Hematopoietic multipotent progenitor cell treated with erythropoietin and hydrocortisone succinate and interleukin-3 and kit ligand, for 15 days (in vitro differentiated cells): ENCODE data around the gene MRTFB.

Source experiments
- DNase-seq: peaks from one replicate; pipeline ENCODE4 v3.0.0-alpha.2; 2015; ENCODE audit warnings: low spot score

MRTFB gene

DNA sequence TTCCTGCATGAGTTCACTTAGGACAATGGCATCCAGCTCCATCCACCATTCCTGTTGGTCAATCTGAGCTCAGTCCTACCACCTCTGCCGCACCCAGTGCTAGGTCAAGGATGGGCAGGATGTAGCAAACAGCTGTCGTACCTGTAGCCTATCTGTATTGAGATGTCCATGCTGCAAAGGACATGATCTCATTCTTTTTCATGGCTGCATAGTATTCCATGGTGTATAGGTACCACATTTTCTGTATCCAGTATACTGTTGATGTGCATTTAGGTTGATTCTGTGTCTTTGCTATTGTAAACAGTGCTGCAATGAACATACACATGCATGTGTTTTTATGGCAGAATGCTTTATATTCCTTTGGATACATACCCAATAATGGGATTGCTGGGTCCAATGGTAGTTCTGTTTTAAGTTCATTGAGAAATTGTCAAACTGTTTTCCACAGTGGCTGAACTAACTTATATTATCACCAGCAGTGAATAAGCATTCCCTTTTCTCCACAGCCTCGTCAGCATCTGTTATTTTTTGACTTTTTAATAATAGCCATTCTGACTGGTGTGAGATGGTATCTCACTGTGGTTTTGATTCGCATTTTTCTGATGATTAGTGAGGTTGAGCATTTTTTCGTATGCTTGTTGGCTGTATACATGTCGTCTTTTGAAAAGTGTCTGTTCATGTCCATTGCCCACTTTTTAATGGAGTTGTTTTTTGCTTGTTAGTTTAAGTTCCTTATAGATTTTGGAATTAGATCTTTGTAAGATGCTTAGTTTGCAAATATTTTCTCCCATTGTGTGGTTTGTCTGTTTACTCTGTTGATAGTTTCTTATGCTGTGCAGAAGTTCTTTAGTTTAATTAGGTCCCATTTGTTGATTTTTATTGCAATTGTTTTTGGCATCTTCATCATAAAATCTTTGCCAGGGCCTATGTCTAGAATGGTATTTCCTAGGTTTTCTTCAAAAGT, 7.2 kb upstream of the MRTFB start:
- DNase-seq = no peak

DNA sequence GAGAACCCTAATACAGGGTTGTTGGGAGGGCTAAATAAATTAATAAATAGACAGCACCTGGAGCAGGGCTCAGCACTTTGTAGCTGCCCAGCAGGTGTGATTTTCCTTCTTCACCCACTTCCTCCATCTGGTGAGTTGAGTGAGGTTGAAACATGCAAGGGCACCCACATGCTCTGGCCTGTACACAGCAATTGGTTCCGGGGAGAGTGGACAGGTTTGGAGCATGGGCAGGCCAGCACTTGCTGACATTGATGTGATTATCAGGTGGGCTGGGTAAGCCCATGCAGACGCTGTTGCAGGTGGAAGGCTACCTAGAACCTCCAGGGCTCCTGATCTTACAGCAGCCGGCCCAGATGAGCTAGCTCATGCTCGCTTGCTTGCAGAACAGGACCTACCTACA, 1.3 kb upstream of the MRTFB start:
- no peak for DNase-seq

DNA sequence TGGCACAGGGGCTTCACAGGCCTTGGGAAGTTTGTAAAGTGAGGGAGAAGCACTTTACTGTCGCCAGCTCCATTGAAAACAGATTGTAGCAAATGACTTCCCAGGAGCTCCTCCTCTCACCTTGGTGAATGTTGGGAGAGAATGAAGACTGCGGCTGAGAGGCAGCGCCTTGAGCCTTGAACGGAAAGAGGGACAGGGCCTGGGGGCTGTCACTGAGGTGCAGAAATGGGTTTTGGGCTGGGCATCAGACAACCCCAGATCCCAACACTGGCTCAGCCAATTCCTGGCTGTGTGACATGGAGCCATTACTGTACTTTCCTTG, 603 bp upstream of the MRTFB start:
- DNase-seq = no peak

DNA sequence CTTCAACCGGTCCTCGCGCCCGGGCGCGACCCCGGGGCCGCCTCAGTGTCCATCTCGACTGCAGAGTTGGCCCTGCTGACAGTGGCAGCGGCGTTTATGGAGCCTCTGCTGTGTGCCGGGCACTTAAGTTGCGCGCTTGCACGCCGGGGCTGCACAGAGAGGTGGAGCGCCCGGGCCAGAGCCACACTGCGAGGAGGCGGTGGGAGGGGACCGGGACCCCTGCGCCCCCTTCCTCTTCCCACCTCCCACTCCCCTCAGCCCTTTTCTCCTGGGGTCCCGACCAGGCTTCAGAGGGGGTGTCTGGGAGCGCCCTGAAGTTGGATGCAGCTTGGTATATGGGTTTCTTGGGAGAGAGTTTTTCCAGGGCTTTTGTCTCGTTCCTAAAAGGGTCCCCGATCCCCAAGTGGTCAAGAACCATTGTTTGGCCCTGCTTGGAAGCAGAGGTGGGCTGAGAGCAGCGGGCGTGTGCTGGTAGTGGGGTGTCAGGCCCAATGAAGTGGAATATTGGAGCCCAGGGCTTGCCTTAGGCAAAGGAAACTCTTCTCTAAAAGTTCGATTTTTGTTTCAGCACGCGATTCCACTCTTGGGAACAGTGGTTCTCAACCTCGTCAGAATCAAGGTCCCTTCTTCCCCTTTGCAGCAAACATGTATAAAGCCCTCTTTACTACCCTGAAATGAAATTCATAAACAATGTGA, 605 bp downstream of the MRTFB start:
- DNase-seq = no peak

DNA sequence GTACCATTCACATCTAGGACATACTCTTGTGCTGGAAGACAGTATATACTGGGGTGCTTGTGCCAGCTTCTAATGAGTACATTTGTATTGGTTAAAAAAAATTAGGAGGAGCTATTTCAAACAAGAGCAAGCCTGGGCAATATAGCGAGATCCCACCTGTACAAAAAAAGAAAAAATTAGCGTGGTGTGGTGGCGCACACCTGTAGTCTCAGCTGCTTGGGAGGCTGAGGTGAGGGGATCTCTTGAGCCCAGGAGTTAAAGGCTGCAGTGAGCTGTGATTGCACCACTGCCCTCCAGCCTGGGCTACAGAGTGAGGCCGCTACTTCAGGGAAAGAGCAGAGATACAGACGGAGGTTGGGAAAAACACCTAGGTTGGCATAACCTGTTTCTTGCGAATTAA, 1.2 kb downstream of the MRTFB start:
- DNase-seq = no peak

DNA sequence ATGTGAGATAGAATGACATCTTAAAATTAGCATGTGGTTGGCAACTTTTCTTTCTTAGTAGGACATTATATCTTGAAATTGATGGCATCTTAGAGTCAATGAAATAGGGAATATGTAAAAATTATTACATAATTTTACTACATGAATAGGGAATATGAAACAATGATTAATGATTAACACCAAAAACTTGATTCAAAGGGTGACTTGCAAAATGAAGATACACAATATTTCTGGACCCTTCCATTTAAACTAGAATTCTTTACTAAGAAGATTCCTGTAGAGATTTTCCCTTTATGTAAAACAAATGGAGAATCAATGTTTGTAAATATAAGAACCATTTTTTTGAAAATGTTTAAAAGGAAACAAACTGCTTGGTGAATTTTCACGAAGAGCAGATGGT, 3.4 kb downstream of the MRTFB start:
- no peak for DNase-seq

DNA sequence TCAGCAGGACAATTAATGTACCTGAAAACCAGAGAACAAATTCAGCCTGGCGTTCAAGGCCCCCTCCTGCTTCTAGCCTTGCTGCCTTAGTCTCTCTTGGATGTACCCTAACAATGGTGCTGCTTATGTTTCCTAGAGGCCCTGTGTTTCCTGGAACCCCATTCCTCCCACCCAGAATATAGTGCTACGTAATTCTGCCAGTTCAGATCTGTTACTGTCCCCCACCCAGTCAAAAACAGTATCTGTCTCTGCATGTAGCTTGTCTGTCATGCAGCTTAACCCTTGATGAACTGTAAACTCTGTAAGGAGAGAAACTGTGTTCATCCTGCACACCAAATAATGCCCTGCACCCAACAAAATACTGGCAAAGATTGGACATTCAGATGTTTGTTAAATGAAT, 6.8 kb downstream of the MRTFB start:
- peak; percentile 62 for DNase-seq

DNA sequence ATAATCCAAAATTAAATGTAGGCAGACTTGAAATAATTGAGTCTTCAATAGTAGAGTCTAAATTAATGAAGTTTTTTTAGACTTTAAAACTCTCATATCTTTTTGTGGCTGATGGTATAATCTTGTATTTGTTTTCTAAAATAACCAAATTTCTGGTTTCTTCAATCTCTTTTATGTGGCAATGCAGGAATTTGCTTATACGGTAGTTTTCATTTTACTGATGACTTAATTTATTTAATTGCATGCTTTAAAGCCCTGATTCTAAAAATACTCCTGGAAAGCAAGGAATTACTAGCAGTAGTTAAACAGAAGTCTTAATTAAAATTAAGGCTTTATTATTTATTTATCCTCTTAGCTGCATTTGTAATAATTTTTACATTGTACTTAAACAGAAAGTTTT, 15.4 kb downstream of the MRTFB start:
- no peak for DNase-seq

DNA sequence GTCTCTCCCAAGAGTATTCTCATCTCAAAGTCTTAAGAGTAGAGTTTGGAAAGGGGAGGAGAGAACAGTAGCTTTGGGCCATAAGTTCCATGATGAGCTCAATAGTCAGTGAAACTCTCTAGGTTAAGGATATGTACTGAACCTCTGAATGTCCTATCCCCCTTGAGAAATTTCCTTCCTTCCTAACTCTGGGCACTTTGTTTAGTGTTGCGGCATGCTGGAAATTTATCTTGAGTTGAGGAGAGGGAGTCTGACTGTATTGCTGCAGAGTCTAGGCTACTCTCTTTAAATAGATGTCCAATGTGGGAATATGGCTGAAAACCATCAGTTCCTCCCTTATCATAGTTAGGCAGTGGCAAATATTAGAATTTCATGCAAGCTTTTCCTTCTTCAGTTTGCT, 16.1 kb downstream of the MRTFB start:
- no peak for DNase-seq

DNA sequence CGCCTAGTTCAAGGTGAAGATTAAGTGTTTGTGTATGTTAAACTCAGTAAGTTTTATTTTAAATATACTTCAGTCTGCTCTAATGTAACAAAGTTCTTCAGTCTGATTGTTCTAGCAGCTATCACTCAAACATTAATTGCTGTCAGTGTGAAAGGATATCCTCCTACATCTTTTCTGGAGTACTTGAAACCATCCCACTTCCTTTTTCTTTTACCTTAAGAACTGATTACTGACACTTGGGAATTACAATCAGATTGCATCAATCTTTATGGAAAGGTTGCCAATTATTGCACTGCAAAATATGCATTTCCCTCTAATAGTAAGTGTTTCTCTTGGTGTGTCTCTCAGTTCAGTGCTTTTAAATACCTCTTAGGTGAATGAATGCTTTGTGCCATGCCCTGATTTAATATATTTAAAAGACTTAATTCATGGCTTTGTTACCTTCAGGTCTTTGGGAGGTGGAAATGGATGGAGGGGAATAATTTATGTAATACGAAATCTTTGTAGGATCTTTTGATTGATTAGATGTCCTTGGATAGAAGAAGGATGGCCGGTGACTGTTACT, 16.6 kb downstream of the MRTFB start:
- no peak for DNase-seq

DNA sequence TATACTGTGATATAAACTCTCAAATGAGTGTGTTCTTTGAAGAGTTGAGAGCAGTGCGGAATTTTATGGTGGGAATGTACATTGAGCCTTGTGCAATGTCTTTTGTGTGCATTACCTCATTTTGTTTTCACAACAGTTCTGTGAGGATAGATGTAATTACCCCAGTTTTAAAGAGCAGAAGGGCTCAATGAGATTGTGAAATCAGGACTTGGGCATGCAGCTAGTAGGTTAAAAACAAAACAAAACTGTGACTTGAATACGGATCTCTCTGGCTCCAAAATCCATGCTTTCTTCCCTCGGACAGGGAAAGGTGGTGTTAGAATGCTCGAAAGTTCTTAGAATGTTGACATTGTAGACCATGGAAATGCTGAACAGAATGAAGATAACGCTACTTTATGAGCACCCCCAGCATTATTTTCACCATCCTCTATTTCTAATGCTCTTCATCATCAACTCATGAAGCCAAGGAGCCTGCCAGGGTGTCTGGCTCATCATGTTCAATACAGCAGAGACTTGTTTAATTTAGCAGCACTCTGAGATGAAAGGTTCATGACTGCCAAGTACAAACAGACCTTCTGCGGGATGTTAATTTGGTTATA, 17.1 kb downstream of the MRTFB start:
- no peak for DNase-seq

DNA sequence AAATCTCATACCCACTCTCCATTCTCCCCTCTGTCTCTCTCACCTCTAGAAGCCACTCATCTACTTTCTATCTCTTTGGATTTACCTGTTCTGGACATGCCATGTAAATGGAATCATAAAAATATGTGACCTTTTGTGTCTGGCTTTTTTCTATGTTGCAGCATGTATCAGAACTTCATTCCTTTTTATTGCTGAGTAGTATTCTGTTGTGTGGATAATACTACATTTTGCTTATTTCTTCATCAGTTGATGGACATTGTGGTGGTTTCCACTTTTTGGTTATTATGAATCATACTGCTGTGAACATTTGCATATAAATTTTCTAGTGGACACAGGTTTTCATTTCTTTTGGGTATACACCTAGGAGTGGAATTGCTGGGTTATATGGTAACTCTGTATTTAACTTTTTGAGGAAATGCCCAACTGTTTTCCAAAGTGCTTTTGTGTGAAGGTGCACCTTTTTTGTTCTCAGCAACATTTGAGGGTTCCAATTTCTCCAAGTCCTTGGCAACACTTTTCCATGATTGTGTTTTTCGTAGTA, 18.2 kb downstream of the MRTFB start:
- DNase-seq = no peak

DNA sequence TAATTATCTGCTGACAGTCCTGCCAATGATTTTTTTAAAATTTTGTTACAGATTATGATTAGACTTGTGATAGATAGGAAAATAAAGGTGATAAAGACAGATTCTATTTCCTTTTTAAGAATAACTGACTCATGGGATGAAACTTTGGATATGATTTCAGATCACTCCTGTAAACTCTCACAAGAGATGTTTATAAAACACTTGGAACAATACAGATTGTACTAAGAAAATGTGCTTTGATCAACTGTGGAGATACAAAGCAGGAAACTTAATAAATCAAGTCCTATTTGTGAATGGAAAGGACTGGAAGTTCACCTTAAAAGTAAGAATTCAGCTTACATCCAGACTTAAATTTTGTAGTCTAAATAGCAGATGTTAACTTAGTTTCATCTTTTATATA, 21.4 kb downstream of the MRTFB start:
- DNase-seq = no peak

DNA sequence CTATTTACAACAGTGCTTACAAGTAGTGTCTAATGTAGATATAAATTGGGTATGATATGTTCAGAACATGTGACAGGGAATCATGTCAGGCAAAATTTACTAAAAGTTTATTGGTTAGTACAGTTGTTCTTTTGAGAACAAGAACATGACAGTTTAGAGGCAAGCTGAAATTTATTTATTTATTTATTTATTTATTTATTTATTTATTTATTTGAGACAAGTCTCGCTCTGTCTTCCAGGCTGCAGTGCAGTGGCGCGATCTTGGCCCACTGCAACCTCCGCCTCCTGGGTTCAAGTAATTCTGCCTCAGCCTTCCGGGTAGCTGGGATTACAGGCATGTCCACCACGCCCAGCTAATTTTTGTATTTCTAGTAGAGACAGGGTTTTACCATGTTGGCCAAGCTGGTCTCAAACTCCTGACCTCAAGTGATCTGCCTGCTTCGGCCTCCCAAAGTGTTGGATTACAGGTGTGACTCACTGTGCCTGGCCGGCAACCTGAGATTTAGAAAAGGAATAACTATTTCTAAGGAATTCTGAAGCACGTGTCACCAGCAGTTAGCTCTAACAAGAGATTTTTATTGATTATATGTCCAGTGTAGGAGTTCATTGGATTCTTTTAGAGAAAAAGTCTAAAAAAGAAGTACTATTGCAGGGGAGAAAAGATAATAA, 24.9 kb downstream of the MRTFB start:
- DNase-seq = no peak

DNA sequence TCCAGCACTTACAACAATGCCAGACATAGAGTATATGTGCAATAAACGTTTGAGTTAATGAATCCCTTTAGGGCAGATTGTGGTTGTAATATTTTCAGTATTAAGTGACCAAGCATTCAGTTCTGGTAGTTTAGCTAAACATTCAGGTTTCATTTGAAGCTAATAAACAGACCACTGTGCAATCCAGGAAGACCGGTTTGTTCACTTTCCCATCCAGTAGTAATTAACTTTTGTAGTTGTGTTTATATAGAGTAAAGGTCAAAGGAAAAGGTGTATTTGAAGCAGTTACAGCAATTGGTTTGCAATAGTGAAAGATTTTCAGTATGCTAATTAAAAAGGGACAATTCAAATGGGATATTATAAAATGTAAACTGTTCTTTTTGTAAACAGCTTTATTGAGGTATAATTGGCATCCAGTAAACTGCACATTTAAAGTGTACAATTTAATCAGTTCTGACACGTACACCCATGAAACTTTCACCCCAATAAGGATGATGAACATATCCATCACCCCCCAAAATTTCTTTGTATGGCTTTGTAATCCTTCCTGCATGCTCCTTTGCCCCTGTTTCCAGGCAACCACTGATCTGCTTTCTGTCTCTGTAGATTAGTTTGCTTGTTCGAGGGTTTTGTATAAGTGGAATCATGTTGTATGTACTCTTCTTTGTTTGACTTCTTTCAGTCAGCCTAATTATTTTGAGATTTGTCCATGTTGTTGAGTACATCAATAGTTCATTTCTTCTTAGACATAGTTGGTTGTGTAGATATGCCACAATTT, 26.3 kb downstream of the MRTFB start:
- no peak for DNase-seq

DNA sequence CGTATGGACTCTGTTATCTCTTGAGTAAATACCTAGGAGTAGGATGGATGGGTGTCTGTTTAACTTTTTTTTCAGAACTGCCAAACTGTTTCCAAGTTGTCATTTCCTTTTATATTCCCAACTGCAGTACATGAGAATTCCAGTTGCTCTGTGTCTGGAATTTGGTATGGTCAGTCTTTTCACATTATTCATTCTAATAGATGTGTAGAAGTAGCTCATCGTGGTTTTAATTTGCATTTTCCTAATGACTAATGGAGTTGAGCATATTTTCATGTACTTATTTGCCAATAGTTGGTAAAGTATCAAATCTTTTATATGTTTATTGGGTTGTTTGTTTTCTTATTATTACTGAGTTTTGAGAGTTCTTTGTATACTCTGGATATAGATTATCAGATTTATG, 27.0 kb downstream of the MRTFB start:
- no peak for DNase-seq

DNA sequence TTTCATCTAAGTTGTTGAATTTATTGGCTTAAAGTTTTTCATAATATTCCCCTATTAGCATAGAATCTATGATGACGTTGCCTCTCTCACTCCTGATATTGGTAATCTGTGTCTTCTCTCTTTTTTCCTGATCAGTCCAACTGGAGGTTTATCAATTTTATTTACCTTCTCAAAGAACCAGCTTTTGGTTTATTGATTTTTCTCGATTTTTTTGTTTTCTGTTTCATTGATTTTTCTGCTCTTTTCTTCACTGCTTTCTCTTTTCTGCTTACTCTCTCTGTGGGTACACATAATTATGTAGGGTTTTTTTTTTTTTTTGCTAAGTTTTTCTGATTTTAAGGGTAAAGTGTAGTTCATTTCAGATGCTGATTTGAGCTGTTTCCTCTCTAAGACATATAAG, 29.7 kb downstream of the MRTFB start:
- DNase-seq = no peak

DNA sequence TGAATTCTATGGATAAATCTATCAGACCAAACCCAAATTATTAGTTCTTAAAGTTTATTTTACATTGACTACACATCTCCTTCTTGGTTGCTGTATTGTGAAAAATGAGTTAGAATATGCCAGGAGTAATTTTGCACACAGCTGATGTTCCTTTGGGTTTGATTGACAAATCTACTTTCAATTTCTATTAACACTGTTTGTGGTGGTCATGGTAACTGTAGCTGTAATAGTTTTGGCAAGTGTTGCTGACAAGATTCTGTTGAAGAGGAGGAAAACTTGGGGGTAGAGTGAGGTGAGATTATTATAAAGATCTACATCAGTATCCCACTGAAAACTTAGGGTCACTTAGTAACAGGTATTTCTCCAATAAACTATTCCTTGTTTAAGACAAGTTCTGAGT, 30.3 kb downstream of the MRTFB start:
- no peak for DNase-seq

DNA sequence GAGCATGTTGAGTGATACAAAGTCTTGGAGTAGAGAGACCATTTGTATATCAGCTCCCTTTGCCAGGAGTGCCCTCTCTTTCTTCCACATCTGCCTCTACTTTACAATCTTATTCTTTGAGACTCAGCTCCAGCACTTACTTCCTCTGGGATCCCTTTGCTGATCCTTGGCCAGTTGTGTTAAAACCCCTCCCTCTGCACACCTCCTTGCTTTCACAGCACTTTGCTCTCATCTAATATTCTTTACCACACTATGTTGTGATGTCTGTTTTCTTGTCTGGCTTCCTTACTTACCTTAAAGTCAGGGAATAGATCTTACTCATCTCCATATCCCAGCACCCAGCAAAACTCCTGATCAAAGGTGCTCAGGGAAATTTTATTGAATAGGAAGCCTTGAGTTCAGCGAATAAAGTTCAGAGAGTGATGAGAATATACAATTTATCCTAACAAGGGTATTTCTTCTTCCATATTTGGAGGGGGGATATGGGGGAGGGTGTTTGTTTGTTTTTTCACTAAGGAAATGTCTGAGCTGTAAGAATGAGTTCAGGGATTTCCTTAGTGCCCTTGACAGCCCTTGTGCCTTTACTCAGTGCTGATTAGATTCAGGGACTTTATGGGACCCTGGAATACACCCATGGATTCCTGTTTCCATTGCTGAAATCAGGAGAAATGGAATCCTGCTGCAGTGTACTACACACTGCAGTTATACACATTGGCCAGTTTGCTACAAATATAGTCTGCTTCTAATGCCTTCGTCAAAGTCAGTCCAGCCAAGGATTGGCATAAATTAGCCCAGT, 32.0 kb downstream of the MRTFB start:
- no peak for DNase-seq

DNA sequence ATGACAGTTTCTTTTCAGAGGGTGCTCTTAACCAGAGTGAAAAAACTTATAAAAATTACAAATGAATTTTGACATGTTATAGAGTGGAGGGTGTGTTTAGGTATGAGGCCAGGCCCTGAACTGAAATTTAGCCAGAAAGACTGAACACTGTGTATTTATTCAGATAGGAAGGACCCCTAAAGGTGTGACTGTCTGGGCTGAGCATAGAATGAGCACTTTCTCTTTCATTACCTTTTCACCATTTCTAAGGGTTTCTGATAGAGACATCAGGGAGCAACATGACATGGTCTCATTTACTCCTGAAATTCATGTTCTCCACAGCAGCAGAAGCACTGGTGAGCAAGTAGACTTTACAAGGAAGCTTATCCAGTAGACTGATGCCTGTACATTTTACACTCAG, 32.9 kb downstream of the MRTFB start:
- no peak for DNase-seq
